ENCODE results near the gene GGA2.
"Not testable (repeated sequence)": the region's sequence is repeated elsewhere in the genome, so short reads cannot be mapped to it uniquely, and the experiment has no call there.

Gene GGA2

DNA sequence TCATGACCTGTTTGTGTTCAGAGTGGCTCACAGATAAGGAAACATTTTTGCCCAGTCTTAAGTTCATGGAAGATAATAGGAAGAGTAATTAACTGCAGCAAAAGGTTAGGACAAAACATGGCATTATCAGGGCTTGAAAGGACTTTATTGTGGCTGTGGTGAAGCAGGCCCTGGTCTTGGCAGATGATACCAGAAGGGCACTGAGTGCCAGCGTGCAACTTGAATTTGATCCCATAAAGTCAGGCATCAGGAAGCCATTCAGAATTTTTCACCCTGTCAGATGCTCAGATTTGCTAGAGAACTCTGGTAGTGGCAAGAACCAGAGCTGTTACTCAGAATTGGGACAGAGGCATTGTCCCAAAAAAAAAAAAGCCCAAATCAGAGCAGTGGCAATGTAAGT lies 46.1 kb downstream of the GGA2 start:
- no peak for DNase-seq

DNA sequence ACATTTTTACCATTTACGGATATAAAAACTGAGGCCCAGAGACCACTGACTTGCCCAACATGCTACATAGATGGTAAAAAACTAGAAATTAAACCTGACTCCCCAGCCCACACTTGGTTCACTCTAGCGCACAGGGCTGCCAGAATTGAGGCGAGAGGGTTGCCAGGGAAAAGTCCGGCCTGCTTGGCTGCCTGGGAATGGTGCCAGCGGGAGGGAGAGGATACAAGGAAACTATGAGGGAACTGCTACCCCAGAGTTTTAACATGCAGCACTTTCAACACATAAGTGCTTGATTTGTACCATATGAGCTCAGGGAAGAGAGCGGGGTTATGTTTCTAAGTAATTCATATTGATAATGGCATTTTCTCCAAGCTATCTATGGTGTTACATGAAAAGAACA lies 47.3 kb downstream of the GGA2 start:
- DNase-seq, result not testable (repeated sequence)

DNA sequence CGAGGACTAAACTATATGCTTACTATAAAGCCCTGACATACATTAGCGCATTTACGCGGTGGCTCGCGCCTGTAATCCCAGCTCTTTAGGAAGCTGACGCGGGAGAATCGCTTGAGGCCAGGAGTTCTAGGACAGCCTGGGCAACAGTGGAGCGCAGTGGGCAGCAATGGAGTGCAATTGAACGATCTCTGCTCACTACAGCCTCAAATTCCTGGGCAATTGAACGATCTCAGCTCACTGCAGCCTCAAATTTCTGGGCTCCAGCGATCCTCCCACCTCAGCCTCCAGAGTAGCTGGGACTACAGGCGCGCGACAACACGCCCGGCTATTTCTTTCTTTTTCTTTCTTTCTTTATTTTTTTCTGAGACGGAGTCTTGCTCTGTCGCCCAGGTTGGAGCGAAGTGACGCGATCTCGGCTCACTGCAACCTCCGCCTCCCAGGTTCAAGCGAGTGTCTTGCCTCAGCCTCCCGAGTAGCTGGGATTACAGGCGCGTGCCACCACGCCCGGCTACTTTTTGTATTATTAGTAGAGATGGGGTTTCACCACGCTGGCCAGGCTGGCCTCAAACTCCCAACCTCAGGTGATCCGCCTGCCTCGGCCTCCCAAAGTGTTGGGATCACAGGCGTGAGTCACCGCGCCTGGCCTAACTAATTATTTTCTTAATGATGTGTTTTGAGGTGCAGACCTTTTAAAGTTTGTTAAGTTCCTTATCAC lies 56.8 kb downstream of the GGA2 start:
- DNase-seq, result no peak

DNA sequence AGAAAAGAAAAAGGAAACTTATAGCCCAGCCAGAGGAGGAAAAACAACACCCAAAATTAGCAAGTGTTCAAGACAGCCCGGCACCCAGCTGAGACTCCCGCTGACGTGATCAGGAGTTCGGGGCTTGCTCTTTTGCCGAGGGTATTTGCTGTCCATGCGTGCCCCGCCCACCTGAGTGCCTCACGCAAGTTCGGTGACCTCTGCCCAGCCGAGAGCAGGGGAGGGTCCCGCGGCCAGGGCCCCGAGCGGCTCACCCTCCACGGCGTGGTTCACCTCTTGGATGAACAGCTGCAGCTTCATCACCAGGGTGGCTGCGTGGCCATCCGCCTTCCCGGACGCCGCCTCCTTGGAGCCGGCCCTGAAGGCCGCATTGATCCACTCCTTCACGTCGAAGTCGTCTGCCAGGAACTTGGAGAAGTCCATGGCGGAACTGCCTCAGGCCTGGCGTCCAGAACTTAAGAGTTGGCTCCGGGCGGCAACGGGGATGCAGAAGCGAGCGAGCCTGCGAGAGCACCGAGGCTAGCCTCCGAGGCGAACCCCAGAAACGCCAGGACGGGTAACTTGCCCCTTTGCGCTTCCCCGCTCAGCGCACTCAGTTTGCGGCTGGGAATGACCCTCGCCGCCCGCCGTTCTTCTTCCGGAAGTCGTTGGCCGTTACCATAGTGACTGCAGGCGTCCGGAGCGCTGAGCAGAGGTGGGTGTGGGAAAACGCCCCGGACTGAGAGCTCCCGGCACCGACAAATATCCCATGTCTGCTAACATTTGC lies 57.5 kb downstream of the GGA2 start, which contains the start of gene COG7:
Gene COG7 (minus strand): TSS at position 618 of the 766 bp plus-strand sequence. CDS start 195 bp downstream, at position 423.
- peak; percentile 74 for DNase-seq

DNA sequence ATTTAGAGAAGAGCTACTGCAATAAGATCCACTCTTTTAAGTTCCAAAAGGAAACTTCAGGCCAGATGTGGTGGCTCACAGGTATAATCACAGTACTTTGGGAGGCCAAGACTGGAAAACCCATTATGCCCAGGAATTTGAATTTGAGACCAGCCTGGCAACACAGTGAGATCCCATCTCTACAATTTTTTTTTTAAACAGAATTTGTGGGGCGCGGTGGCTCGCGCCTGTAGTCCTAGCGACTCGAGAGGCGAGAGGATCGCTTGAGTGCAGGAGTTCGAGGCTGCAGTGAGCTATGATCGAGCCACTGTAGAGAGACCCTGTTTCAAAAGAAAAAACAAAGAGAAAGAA lies 58.1 kb downstream of the GGA2 start:
- DNase-seq, result no peak

DNA sequence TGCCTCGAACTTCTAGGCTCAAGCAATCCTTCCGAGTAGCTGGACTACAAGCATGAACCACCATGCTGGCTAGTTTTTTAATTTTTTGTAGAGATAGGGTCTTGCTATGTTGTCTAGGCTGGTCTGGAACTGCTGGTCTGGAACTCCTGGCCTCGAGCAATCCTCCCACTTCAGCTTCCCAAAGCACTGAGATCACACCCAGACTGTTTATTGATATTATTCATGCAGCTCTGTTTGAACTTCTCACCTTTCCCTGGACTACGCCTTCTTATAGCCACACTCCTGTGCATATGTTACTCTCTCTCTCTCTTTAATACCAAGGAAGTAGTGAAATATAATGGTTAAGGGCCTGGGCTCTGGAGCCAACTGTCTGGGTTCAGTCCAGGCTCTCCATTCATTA lies 61.9 kb downstream of the GGA2 start:
- no peak for DNase-seq

DNA sequence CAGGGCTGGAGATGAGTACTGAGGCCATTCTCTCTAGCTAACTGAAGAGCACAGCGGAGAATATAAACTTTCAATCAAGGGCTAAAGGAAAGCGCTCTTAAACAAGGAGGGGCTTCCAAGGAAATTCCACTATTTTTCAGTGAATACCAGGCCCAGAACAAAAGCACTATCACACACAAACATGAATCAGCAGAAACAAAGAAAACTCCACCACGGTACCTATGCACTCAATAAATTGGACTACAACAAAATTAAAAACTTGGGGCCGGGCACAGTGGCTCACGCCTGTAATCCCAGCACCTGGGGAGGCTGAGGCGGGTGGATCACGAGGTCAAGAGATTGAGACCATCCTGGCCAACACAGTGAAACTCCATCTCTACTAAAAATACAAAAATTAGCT lies 72.8 kb downstream of the GGA2 start:
- not testable (repeated sequence) for DNase-seq

DNA sequence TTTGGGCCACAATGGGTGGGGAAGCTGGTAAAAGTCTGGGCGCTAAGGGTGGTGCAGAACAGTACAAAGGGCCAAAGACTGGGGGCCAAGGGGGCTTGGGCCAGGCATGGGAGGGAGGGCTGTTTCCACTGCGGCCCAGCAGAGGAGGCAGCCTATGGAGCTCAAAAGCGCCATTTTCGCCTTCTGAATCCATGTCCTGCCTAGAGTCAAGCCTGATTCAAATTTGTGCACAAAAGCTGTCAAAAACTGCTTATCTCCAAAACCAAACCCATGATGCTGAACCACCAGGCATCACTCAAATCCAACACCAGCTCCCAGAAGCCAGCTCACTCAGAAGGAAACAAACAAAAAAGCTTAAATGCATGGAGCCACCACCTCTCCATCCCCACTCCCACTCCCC lies 73.3 kb downstream of the GGA2 start:
- DNase-seq, result no peak

DNA sequence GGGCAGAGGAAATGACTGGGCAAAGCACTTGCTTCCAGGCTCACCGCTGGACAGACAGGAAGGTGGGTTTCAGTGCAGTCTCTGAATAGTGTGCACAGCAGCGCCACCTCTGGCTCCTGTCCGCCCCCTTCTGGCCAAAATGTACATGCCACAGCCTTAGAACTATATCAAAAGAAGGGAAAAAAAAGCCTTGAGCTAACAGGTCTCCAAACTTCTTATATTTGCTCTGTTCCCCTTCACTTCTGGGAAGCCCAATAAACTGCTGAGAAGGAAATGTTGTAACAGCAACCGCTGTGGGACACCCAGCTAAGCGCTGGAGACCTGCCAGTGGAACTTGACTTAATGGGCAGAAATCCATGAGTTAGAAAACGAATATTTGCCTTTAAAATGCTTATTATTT lies 74.8 kb downstream of the GGA2 start:
- DNase-seq, result peak; percentile 37

DNA sequence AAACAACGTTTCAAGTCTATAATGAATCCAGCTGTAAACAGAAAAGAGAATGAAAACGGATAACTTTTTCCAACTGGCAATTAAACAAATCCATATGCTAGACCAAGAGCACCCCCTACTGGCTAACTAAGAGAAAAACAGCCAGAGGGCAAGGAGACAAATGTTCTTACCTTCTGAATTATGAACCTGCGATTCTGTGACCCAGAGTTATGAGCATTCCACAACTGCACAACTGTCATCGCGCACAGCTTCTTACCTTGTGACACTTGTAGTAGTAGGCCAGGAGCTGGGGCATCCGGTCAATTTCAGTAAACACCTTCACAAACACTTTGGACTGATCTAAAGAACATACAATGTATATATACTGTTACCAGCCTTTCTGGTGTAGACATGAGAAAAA lies 75.9 kb downstream of the GGA2 start:
- no peak for DNase-seq

DNA sequence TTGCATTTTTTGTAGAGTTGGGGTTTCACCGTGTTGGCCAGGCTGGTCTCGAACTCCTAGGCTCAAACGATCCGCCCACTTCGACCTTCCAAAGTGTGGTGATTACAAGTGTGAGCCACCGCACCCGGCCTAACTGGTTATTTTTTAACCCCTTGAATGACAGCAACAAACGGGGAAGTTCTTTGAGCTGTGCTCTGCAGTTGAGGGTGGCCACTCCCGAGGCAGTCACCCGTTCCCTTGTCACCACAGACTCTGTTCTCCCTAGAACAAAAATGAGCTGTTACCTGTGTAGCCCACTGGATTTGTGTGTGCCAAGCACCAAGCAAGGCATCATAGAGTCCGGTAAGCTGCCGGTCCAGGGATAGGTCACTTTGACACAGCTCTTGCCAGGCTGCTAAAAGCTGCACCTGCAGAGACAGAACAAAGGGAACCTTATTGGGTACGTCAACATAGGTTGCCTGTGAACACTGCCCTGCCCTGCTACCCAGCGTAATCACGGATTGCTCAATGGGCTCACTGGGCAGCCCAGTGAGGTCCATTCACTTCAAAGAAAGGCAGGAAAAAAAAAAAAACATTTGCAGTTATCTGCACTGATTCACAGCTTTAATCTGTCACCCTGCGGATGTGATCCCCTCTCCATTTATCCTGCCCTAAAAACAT lies 76.9 kb downstream of the GGA2 start:
- DNase-seq, result no peak

DNA sequence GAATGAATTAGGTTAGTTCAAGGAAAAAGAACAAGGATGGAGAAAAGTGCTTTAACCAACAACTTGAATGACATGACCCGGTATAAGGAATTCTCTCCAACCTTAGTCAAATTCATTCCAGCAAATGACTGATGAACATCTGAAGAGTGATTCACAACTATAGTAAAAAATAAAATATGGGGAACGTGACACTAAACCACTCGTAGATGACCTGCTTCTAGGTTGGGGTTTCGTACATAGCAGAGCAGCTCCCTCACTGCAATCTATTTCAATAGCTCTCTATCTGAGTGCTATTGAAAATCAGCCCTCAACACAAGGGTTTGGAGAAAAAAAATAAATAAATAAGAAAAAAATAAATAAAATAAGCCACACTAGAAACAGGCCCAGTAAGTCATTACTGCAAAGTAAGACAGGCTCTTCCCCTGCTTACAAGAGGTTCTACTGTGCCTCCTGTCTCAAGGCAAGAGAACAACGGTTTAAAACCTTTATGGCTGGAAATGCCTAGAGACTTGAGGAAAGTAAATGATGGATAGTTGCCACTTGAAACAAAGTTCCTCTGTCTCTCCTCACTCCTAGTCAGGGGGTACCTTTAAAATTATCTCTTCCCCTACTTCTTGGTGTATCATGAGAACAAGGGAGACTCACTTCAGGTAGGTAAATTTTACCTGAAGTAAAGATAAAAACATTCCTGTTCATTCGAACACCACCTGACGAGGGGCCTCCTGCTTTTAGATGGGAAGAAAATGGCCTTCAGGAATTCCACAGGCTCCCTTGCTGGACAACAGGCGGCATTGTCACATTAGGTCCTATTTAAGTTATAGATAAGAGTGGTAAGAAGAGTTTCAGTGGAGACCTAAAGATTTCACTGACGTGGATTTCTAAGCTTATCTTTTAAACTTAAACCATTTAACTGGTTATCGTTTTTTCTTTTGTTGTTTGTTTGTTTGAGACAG lies 77.8 kb downstream of the GGA2 start:
- DNase-seq, result no peak

DNA sequence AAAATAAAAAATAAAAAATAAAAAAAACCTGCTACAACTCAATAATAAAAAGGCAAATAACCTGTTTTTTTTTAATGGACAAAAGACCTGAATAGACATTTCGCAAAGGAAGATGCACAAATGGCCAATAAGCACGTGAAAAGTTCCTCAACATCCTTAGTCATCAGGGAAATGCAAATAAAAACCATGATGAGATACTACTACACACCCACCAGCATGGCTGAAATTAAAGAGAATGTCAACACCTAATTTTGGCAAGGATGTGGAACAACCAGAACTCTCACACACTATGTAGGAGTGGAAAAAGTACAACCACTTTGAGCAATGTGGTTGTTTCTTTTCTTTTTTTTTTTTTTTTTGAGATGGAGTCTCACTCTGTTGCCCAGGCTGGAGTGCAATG lies 81.9 kb downstream of the GGA2 start:
- DNase-seq, result no peak

DNA sequence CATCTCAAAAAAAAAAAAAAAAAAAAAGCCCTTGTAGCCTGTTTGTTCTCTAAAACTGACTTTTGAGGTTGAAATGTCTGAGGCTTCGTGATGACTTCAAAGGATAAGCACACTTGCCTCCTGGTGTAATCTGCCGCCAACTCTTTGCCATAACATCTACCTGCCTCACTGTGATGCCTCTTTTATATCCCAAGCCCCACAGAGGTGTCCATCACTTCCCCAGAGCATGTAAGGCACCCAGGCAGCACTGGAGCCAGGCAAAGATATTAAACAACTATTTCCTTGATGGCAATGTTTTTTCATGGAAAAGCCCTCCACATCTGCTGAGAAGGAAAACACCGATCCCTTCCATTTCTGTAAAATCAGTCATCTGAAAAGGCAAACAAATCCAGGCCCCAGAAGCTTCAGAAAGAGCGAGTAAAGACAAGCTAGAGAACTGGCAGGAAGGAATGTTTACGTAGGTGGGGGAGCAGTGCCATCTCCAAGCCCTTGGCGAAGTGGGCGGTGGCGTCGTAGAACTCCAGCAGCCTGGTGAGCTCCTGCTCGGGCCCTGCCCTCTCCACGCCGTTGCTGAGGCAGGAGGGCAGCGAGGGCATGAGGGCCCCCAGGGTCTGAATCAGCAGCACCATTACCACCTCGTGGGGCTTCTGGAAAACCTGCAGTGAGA lies 85.9 kb downstream of the GGA2 start:
- DNase-seq, result no peak

DNA sequence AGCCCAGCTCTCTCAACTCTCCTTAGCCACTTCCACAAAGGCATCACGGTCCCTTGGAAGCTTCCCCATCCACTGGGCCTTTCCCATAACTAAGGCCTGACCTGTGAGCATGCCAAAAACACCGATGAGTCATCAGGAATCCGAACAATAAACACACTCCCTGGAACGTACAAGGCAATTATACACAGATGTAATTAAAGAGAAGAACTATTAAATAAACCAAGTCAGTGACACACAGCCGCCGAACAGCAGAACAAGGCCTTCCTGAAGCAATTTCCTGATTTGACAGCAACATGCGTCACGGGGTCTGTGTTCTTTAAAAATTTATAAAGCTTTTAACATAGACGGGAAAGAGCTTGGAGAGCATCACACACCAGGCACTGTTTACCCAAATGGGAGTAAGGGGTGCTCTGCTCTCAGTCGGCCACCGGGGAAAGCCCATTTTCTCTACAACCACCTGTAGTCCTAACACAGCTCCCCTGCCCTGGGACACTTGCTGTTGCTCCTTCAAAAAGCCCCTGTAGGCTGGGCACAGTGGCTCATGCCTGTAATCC lies 86.7 kb downstream of the GGA2 start:
- DNase-seq, result no peak

DNA sequence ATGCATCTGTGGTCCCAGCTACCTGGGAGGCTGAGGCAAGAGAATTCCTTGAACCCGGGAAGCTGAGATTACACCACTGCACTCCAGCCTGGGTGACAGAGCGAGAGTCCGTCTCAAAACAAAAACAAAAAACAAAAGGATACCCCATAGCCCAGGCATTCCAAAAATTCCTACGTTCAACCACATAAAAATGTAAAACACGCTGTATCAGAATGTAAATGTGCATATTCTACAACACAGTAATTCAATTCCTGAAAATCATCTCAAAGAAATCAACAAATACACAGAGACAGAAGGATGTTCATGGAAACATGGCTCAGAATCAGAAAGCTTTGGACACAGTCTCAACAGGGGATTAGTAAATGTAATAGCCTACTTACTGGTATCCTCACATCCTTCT lies 90.3 kb downstream of the GGA2 start:
- DNase-seq, result no peak

DNA sequence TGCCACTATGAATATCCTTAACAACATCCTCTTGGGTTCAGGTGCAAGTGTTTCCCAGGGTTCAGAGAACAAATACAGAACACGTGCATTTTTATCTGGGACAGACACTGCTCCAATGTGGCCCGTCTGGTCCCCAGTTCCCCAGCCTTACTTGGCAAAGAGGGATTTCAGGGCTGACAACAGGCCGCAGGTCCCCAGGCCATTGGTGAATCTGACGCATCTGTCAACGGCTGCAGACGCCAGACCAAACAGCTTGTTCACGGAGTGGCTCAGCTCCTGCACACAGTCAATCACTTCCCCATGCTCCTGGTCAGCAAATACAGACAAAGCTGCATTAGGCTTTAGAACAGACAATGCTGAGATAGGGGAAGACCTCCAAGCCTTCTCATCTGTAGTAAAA lies 93.5 kb downstream of the GGA2 start:
- no peak for DNase-seq

DNA sequence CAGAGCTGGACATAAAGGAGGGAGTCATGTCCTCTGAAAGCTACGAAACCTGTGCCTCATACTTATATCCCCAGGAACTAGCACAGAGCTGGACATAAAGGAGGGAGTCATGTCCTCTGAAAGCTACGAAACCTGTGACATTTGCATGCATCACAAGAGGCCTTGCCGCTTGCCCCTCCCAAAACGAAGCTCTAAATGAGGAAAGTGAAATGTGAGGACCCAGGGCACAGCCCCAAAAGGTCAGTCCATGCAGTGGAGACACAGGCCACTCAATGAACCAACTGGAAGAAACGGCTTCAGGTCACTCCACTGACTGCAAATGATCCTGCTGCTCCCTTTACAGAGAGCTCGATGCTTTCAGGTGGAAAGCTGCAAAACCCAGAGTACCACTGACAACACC lies 95.6 kb downstream of the GGA2 start:
- DNase-seq, result no peak
